SK-N-SH (cell line): ENCODE measurements around the gene CLIC6. TPM values are rescaled to one million over a fixed set of nuclear protein-coding genes. Genes with fewer than 3 reads are reported as not detected.

Source experiments
- CTCF ChIA-PET: fragments of 300-600, 350-600 bp; formaldehyde crosslinking; extraction: SDS; loops from one replicate; lab custom pipeline; 2021; lab: Yijun Ruan, JAX
- POLR2A ChIA-PET: fragments of 350-600 bp; sonication (Branson Sonifier 250); formaldehyde crosslinking; extraction: SDS; loops from one replicate; lab custom pipeline; 2020; ENCODE audit warnings: antibody characterized with exemption, inconsistent platforms; lab: Yijun Ruan, JAX
- DNase-seq: peaks from one replicate; pipeline ENCODE4 v3.0.0; 2012
- H2AFZ ChIP-seq: fragments of 200-600 bp; sonication (generic); 2 replicates; pipeline ENCODE4 v1.8.1; 2016; ENCODE audit warnings: antibody characterized with exemption, mild to moderate bottlenecking, low read depth
- H3F3A ChIP-seq: fragments of 200-600 bp; sonication (generic); replicated peaks from 2 replicates; pipeline ENCODE3; 2016; ENCODE audit warnings: antibody characterized with exemption, mild to moderate bottlenecking; ENCODE audit not compliant: insufficient read depth
- H3K27ac ChIP-seq, 2 experiments: fragments of 200-500 bp in 1 of 2; fragments of 200-600 bp in 1 of 2; sonication (Bioruptor generic) in 1 of 2; sonication (generic), shearing (Covaris generic) in 1 of 2; 2 replicates each; pipeline versions ENCODE4 v1.5.1 to v1.6.1; 2014 to 2016; ENCODE audit warnings: low read depth in 2 of 2, inconsistent platforms in 1 of 2, low read length in 1 of 2, mild to moderate bottlenecking in 1 of 2, mixed read lengths in 1 of 2
- H3K27me3 ChIP-seq: fragments of 200-600 bp; sonication (generic), shearing (Covaris generic); 2 replicates; pipeline ENCODE4 v1.6.1; 2016; ENCODE audit warnings: mixed run types; ENCODE audit not compliant: insufficient read depth
- H3K36me3 ChIP-seq, 2 experiments: fragments of 200-500 bp in 1 of 2; fragments of 200-600 bp in 1 of 2; sonication (Bioruptor generic) in 1 of 2; sonication (generic) in 1 of 2; replicated peaks in 1 of 2; 2 replicates each; pipeline versions ENCODE3 to v1.5.1; 2014 to 2016; ENCODE audit warnings: low read length in 1 of 2, mild to moderate bottlenecking in 1 of 2; ENCODE audit not compliant: insufficient read depth in 2 of 2, control insufficient read depth in 1 of 2
- H3K4me1 ChIP-seq, 2 experiments: fragments of 200-500 bp in 1 of 2; fragments of 200-600 bp in 1 of 2; sonication (Bioruptor generic) in 1 of 2; sonication (generic), shearing (Covaris generic) in 1 of 2; 2 replicates each; pipeline versions ENCODE4 v1.5.1 to v1.6.1; 2014 to 2016; ENCODE audit warnings: low read depth in 1 of 2, low read length in 1 of 2, mixed run types in 1 of 2; ENCODE audit not compliant: insufficient read depth in 2 of 2, control insufficient read depth in 1 of 2
- H3K4me2 ChIP-seq: fragments of 200-600 bp; sonication (generic), shearing (Covaris generic); 2 replicates; pipeline ENCODE4 v1.6.1; 2017; ENCODE audit warnings: mixed run types
- H3K4me3 ChIP-seq, 2 experiments: fragments of 200-500 bp in 1 of 2; fragments of 200-600 bp in 1 of 2; sonication (Bioruptor generic) in 1 of 2; sonication (generic), shearing (Covaris generic) in 1 of 2; 2 replicates each; pipeline versions ENCODE4 v1.5.1 to v1.8.1; 2014 to 2016; ENCODE audit warnings: low read depth in 2 of 2, inconsistent platforms in 1 of 2, low read length in 1 of 2, mild to moderate bottlenecking in 1 of 2, mixed read lengths in 1 of 2, moderate library complexity in 1 of 2
- H3K79me2 ChIP-seq: fragments of 200-600 bp; sonication (generic); 2 replicates; pipeline ENCODE4 v1.8.1; 2017; ENCODE audit warnings: mild to moderate bottlenecking; ENCODE audit not compliant: insufficient read depth
- H3K9ac ChIP-seq: fragments of 200-600 bp; sonication (generic); 2 replicates; pipeline ENCODE4 v1.6.1; 2017; ENCODE audit warnings: mixed run types
- H3K9me2 ChIP-seq: fragments of 200-600 bp; sonication (generic); 2 replicates; pipeline ENCODE4 v1.6.1; 2017; ENCODE audit warnings: mixed run types
- H3K9me3 ChIP-seq: fragments of 200-600 bp; sonication (generic); 2 replicates; pipeline ENCODE4 v1.6.1; 2017; ENCODE audit warnings: mixed run types, mild to moderate bottlenecking, moderate library complexity
- H4K20me1 ChIP-seq: fragments of 200-600 bp; sonication (generic); 2 replicates; pipeline ENCODE4 v1.6.1; 2017; ENCODE audit warnings: mild to moderate bottlenecking, mixed run types; ENCODE audit not compliant: insufficient read depth
- ELF1 ChIP-seq: IDR thresholded peaks from 2 replicates; pipeline ENCODE4 v1.4.0; 2012
- FOSL2 ChIP-seq: IDR thresholded peaks from 2 replicates; pipeline ENCODE4 v1.4.0; 2012; ENCODE audit warnings: low read depth, mild to moderate bottlenecking, moderate library complexity, borderline replicate concordance
- FOXM1 ChIP-seq: IDR thresholded peaks from 2 replicates; pipeline ENCODE4 v1.4.0; 2012; ENCODE audit warnings: low read depth, mild to moderate bottlenecking
- MAX ChIP-seq: IDR thresholded peaks from 2 replicates; pipeline ENCODE4 v1.4.0; 2012; ENCODE audit warnings: low read depth
- MEF2A ChIP-seq: IDR thresholded peaks from 2 replicates; pipeline ENCODE4 v1.4.0; 2012; ENCODE audit warnings: low read depth, borderline replicate concordance
- NFIC ChIP-seq: IDR thresholded peaks from 2 replicates; pipeline ENCODE4 v1.4.0; 2012; ENCODE audit warnings: borderline replicate concordance
- POLR2AphosphoS5 ChIP-seq: IDR thresholded peaks from 2 replicates; pipeline ENCODE4 v1.6.1; 2012; ENCODE audit warnings: low read depth, low read length
- RCOR1 ChIP-seq: fragments of 150-350 bp; IDR thresholded peaks from 2 replicates; pipeline ENCODE4 v1.6.1; 2017; ENCODE audit warnings: antibody characterized with exemption, low read length
- REST ChIP-seq: IDR thresholded peaks from 2 replicates; pipeline ENCODE4 v1.6.1; 2012; ENCODE audit warnings: mild to moderate bottlenecking, low read depth, low read length, moderate library complexity
- SIN3A ChIP-seq: IDR thresholded peaks from 2 replicates; pipeline ENCODE4 v1.6.1; 2012; ENCODE audit warnings: low read depth, mild to moderate bottlenecking, low read length, moderate library complexity, borderline replicate concordance
- SMC3 ChIP-seq: IDR thresholded peaks from 2 replicates; pipeline ENCODE4 v1.6.1; 2012; ENCODE audit warnings: low read depth, low read length, improper control_type of control experiment
- TAF1 ChIP-seq: IDR thresholded peaks from 2 replicates; pipeline ENCODE4 v1.6.1; 2012; ENCODE audit warnings: low read depth, mild to moderate bottlenecking, low read length, moderate library complexity, borderline replicate concordance
- TCF12 ChIP-seq: IDR thresholded peaks from 2 replicates; pipeline ENCODE4 v1.4.0; 2012
- USF1 ChIP-seq: IDR thresholded peaks from 2 replicates; pipeline ENCODE4 v1.4.0; 2012; ENCODE audit warnings: low read depth, borderline replicate concordance
- YY1 ChIP-seq: IDR thresholded peaks from 2 replicates; pipeline ENCODE4 v1.4.0; 2012; ENCODE audit warnings: low read depth, mild to moderate bottlenecking
- WGBS: methylation state at CpG from one replicate; pipeline ENCODE4 v1.1.6; 2017; ENCODE audit warnings: low lambda C conversion rate; 5-methylcytosine and 5-hydroxymethylcytosine counted together
- polyA plus RNA-seq, 3 experiments: library from polyadenylated mRNA; depleted of rRNA; stranded (reverse); fragments of >200 nt; gene quantifications; 2 replicates each; pipeline ENCODE4 v1.2.3, GENCODE V29; 2012
- TF ChIP-seq, protein P1 (sequence below): fragments of 200-600 bp; sonication (generic); IDR thresholded peaks from 2 replicates; pipeline ENCODE4 v1.6.1; 2017; ENCODE audit warnings: antibody characterized with exemption, mild to moderate bottlenecking, moderate library complexity
- TF ChIP-seq, protein P2 (sequence below): IDR thresholded peaks from 2 replicates; pipeline ENCODE4; 2012
- TF ChIP-seq, protein P3 (sequence below): fragments of 150-350 bp; IDR thresholded peaks from 2 replicates; pipeline ENCODE4 v1.6.1; 2016; ENCODE audit warnings: mild to moderate bottlenecking, low read depth, low read length

The CLIC6 gene
- polyA plus RNA-seq, 1 of the 3 experiments (the other 2 are of a cell fraction) = 0.08 TPM

GRCh38 chr21:34671462-34671861 lies 2.7 kb downstream of the CLIC6 start (continued):
- TF ChIP-seq, protein P1, sequence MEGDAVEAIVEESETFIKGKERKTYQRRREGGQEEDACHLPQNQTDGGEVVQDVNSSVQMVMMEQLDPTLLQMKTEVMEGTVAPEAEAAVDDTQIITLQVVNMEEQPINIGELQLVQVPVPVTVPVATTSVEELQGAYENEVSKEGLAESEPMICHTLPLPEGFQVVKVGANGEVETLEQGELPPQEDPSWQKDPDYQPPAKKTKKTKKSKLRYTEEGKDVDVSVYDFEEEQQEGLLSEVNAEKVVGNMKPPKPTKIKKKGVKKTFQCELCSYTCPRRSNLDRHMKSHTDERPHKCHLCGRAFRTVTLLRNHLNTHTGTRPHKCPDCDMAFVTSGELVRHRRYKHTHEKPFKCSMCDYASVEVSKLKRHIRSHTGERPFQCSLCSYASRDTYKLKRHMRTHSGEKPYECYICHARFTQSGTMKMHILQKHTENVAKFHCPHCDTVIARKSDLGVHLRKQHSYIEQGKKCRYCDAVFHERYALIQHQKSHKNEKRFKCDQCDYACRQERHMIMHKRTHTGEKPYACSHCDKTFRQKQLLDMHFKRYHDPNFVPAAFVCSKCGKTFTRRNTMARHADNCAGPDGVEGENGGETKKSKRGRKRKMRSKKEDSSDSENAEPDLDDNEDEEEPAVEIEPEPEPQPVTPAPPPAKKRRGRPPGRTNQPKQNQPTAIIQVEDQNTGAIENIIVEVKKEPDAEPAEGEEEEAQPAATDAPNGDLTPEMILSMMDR = no peak
- no peak for TF ChIP-seq MEF2A
- TF ChIP-seq SIN3A = no peak
- TF ChIP-seq, protein P2, sequence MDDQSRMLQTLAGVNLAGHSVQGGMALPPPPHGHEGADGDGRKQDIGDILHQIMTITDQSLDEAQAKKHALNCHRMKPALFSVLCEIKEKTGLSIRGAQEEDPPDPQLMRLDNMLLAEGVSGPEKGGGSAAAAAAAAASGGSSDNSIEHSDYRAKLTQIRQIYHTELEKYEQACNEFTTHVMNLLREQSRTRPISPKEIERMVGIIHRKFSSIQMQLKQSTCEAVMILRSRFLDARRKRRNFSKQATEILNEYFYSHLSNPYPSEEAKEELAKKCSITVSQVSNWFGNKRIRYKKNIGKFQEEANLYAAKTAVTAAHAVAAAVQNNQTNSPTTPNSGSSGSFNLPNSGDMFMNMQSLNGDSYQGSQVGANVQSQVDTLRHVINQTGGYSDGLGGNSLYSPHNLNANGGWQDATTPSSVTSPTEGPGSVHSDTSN = no peak
- TF ChIP-seq FOXM1 = no peak
- no peak for TF ChIP-seq RCOR1
- no peak for TF ChIP-seq SMC3
- TF ChIP-seq, all 33 proteins: peak for 0

DNA sequence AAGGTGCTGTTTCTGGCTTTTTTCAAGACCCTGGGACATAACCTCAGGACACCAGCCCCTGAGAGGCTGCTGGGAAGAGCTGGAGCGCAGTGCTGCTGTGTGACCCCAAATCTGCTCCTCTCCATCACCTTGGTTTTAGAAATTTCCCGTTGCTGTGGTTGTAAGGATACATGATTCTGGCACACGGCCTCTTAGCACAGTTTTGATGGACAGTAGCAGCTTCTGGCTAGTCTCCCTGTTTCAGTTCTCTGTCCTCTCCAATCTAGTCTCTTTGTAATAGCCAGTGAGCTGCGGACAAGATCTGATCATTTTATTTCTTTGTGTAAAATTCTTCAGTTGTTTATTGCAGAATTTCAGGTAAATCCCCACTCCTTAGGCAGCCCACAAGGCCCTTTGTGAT lies 3.1 kb downstream of the CLIC6 start:
- Histone ChIP-seq H3K4me2 (no peak overlapping the region), H3K9ac (no peak overlapping the region), H3K79me2 (no peaks in the 10 kb centered on the region), H3K9me2 (no peaks in the 10 kb centered on the region), H3F3A (no peaks in the 10 kb centered on the region), H4K20me1 (no peaks in the 10 kb centered on the region), H3K27me3 (peaks cover 64% of the 10 kb centered on the region), H2AFZ (no peak overlapping the region), H3K36me3 (no peaks in the 10 kb centered on the region), H3K9me3 (no peaks in the 10 kb centered on the region), H3K4me3 (0 out of 4 replicates have a peak overlapping the region, but pooled peaks of 1 of the 2 experiments have one; percentile 2), H3K27ac (no peak overlapping the region), H3K4me1 (peaks cover 0 to 5% of the 10 kb centered on the region in 2 experiments; a peak in 1 of 4 replicates)
- POLR2A ChIA-PET = no interaction called here
- 35% methylated on average over 3 of the region's 4 CpGs for WGBS
- no peak for DNase-seq
- CTCF ChIA-PET = interaction anchor here (2.6 to 4.5 kb wide), 2 partner anchors 16 to 21 kb away, joined by 8 to 26 read pairs; no protein-coding TSS in a partner anchor
- TF ChIP-seq, protein P2 = no peak
- no peak for TF ChIP-seq FOSL2
- no peak for TF ChIP-seq YY1
- no peak for TF ChIP-seq MEF2A
- TF ChIP-seq, protein P3, sequence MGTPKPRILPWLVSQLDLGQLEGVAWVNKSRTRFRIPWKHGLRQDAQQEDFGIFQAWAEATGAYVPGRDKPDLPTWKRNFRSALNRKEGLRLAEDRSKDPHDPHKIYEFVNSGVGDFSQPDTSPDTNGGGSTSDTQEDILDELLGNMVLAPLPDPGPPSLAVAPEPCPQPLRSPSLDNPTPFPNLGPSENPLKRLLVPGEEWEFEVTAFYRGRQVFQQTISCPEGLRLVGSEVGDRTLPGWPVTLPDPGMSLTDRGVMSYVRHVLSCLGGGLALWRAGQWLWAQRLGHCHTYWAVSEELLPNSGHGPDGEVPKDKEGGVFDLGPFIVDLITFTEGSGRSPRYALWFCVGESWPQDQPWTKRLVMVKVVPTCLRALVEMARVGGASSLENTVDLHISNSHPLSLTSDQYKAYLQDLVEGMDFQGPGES = no peak
- no peak for TF ChIP-seq POLR2AphosphoS5
- no peak for TF ChIP-seq FOXM1
- TF ChIP-seq MAX = no peak
- TF ChIP-seq USF1 = no peak
- no peak for TF ChIP-seq TCF12
- no peak for TF ChIP-seq TAF1
- no peak for TF ChIP-seq REST
- TF ChIP-seq SIN3A = no peak
- no peak for TF ChIP-seq NFIC
- TF ChIP-seq ELF1 = no peak
